ENCODE measurements around the gene PSMB7.

Gene PSMB7

GRCh38 chr9:124355039-124355940 lies 60.0 kb downstream of the PSMB7 start:
- no peak overlapping the region for H3K27ac ChIP-seq
- TF ChIP-seq, protein P1, sequence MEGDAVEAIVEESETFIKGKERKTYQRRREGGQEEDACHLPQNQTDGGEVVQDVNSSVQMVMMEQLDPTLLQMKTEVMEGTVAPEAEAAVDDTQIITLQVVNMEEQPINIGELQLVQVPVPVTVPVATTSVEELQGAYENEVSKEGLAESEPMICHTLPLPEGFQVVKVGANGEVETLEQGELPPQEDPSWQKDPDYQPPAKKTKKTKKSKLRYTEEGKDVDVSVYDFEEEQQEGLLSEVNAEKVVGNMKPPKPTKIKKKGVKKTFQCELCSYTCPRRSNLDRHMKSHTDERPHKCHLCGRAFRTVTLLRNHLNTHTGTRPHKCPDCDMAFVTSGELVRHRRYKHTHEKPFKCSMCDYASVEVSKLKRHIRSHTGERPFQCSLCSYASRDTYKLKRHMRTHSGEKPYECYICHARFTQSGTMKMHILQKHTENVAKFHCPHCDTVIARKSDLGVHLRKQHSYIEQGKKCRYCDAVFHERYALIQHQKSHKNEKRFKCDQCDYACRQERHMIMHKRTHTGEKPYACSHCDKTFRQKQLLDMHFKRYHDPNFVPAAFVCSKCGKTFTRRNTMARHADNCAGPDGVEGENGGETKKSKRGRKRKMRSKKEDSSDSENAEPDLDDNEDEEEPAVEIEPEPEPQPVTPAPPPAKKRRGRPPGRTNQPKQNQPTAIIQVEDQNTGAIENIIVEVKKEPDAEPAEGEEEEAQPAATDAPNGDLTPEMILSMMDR (IDR thresholded peaks at IDR 0.05) = no peak
- TF ChIP-seq ZFX (IDR thresholded peaks at IDR 0.05; ENCODE audit: borderline replicate concordance) = no peak

DNA sequence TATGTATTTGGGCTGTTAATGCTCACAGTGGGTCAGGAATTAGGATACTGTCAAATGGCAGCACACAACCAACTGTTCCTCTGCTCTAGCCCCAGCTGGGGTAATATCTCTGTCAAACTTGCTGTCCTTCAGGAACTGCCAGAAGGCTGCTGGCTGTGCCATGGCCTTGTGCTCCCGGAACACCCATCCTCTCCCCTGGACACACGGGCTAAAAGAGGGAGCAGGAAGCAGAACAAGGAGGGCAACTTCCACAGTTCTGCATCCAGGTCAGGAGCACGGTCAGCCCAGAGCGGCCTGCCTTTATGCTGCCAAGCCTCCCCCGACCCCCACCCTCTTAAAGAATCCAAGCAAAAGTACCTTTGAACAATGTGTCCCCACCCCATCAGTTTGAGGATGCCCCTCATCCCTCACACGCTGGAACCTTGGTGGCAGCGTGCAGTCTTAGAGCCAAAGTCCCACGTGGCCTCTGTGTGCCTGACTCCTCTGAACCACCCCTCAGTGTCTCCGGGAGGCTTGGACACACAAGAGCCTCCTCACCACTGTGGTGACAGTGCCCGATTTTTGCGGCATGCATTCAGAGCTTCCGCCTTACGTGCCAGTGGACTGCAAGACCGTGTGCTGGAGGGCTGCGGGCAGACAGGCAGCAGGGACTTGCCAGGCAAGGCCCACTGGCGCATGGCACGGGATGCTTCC lies 60.8 kb downstream of the PSMB7 start:
- no peak for TF ChIP-seq ZFX (IDR thresholded peaks at IDR 0.05; ENCODE audit: borderline replicate concordance)
- TF ChIP-seq, protein P1 (IDR thresholded peaks at IDR 0.05) = no peak
- no peak overlapping the region for H3K27ac ChIP-seq

DNA sequence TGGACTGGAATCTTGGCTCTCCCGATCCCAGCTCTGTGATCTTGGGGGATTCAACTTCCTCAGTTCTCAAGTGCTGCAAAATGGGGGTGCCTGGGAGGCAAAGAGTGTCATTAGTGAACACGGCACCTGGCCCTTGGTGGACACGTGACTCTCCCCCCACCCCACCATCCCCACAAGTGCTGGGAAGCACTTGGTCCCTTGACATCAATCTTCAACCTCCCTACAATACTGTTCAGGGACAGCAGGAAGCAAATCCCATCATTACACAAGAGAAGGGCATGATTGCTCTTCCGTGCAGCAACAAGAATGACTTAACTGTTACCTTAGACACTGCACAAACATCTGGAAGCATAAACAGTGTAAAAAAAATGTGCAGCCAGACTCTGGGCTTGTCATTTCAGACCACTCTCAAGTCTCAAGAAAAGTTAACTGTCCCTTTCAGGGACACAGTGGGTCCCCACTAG lies 61.4 kb downstream of the PSMB7 start:
- H3K27ac ChIP-seq = no peak overlapping the region
- no peak for TF ChIP-seq ZFX (IDR thresholded peaks at IDR 0.05; ENCODE audit: borderline replicate concordance)
- TF ChIP-seq, protein P1 (IDR thresholded peaks at IDR 0.05) = no peak

GRCh38 chr9:124353166-124353768 lies 62.0 kb downstream of the PSMB7 start:
- TF ChIP-seq, protein P1 (IDR thresholded peaks at IDR 0.05) = no peak
- TF ChIP-seq ZFX (IDR thresholded peaks at IDR 0.05; ENCODE audit: borderline replicate concordance) = no peak
- H3K27ac ChIP-seq = no peak overlapping the region

DNA sequence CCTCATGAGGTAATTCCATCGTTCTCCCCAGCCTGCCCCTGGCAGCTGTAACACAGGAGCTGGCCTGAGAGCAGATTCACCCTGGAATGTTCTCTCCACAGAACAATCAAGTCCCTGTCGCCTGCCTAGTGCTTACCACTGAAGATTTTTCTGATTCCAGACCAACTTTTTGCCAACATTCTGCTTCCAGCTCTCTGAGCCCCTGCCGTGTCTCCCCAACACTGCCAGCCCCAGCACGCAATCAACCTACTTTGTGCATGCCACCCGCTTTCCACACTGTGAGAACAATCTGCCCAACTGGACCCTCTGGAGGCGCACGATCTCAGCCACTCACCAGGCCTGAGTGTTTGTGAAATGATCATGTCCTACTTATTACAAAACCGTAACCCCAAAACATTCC lies 62.6 kb downstream of the PSMB7 start:
- no peak for TF ChIP-seq ZFX (IDR thresholded peaks at IDR 0.05; ENCODE audit: borderline replicate concordance)
- TF ChIP-seq, protein P1 (IDR thresholded peaks at IDR 0.05) = no peak
- H3K27ac ChIP-seq = no peak overlapping the region

- TF ChIP-seq ZFX (IDR thresholded peaks at IDR 0.05; ENCODE audit: borderline replicate concordance) = no peak
- TF ChIP-seq, protein P1 (IDR thresholded peaks at IDR 0.05) = no peak
- H3K27ac ChIP-seq = no peak overlapping the region
Measured at GRCh38 chr9:124351672-124352468, 63.4 kb downstream of the PSMB7 start.
